GM23338 (cell line): ENCODE measurements around the gene LIPG. TPM values are rescaled to one million over a fixed set of nuclear protein-coding genes. Genes with fewer than 3 reads are reported as not detected.

Source experiments
- ATAC-seq: fragments of 200-7000 bp; cut with Tn5 transposase; 3 replicates; pipeline ENCODE4 v1.9.1; 2020
- DNase-seq: peaks from one replicate; pipeline ENCODE4 v3.0.0-alpha.2; 2015; ENCODE audit warnings: low spot score
- H2AFZ ChIP-seq: fragments of 200-600 bp; sonication (generic); 2 replicates; pipeline ENCODE4 v1.8.0; 2016; ENCODE audit warnings: antibody characterized with exemption, mild to moderate bottlenecking, moderate library complexity
- H3F3A ChIP-seq: fragments of 200-600 bp; sonication (generic); replicated peaks from 2 replicates; pipeline ENCODE4 v1.8.0; 2017; ENCODE audit warnings: antibody characterized with exemption, mixed run types, low read depth
- H3K27ac ChIP-seq: fragments of 200-600 bp; sonication (generic); 2 replicates; pipeline ENCODE4 v1.6.1; 2016; ENCODE audit warnings: low read depth
- H3K27me3 ChIP-seq: fragments of 200-600 bp; sonication (generic); 2 replicates; pipeline ENCODE4 v1.8.0; 2016; ENCODE audit warnings: mild to moderate bottlenecking, mixed run types, moderate library complexity; ENCODE audit not compliant: insufficient read depth
- H3K36me3 ChIP-seq: fragments of 200-600 bp; sonication (generic); 2 replicates; pipeline ENCODE4 v1.8.0; 2016; ENCODE audit warnings: mild to moderate bottlenecking; ENCODE audit not compliant: insufficient read depth
- H3K4me1 ChIP-seq: fragments of 200-600 bp; sonication (generic); 2 replicates; pipeline ENCODE4 v1.8.0; 2016; ENCODE audit warnings: mild to moderate bottlenecking, moderate library complexity; ENCODE audit not compliant: insufficient read depth
- H3K4me2 ChIP-seq: fragments of 200-600 bp; sonication (generic); 2 replicates; pipeline ENCODE4 v1.7.1; 2017; ENCODE audit warnings: mixed run types
- H3K4me3 ChIP-seq: fragments of 200-600 bp; sonication (generic); 2 replicates; pipeline ENCODE4 v1.6.1; 2016; ENCODE audit warnings: mixed run types
- H3K79me2 ChIP-seq: fragments of 200-600 bp; sonication (generic); replicated peaks from 2 replicates; pipeline ENCODE4 v1.8.0; 2017; ENCODE audit warnings: mild to moderate bottlenecking; ENCODE audit not compliant: insufficient read depth
- H3K9me2 ChIP-seq: fragments of 200-600 bp; sonication (generic); 2 replicates; pipeline ENCODE4 v1.8.0; 2017; ENCODE audit not compliant: insufficient read depth
- H4K20me1 ChIP-seq: fragments of 200-600 bp; sonication (generic); replicated peaks from 2 replicates; pipeline ENCODE4 v1.8.0; 2017; ENCODE audit warnings: mild to moderate bottlenecking; ENCODE audit not compliant: insufficient read depth
- H3K27ac Mint-ChIP-seq: 2 replicates; pipeline ENCODE4 v1.8.0; 2020; ENCODE audit warnings: inconsistent platforms, mild to moderate bottlenecking, moderate library complexity, mixed read lengths
- H3K27me3 Mint-ChIP-seq: 3 replicates; pipeline ENCODE4 v1.8.0; 2022; ENCODE audit warnings: low read depth, mild to moderate bottlenecking, moderate library complexity, mixed read lengths, inconsistent platforms; ENCODE audit not compliant: insufficient read depth, poor library complexity
- H3K36me3 Mint-ChIP-seq: 3 replicates; pipeline ENCODE4 v1.8.0; 2021; ENCODE audit warnings: low read depth, mild to moderate bottlenecking, inconsistent platforms, moderate library complexity, mixed read lengths
- H3K4me1 Mint-ChIP-seq: 3 replicates; pipeline ENCODE4 v1.8.0; 2020; ENCODE audit warnings: mild to moderate bottlenecking, inconsistent platforms, mixed read lengths
- H3K4me3 Mint-ChIP-seq: 3 replicates; pipeline ENCODE4 v1.8.0; 2021; ENCODE audit warnings: moderate library complexity, mild to moderate bottlenecking, inconsistent platforms, mixed read lengths
- H3K9me3 Mint-ChIP-seq: 3 replicates; pipeline ENCODE4 v1.8.0; 2020; ENCODE audit warnings: moderate library complexity, mild to moderate bottlenecking, inconsistent platforms, mixed read lengths
- EZH2phosphoT487 ChIP-seq: fragments of 200-600 bp; sonication (generic); IDR thresholded peaks from one replicate; pipeline ENCODE4 v1.8.1; 2018; ENCODE audit warnings: antibody characterized with exemption; ENCODE audit not compliant: unreplicated experiment
- JUNB ChIP-seq: IDR thresholded peaks from one replicate; pipeline ENCODE4 v1.6.1; 2016; ENCODE audit warnings: antibody characterized with exemption; ENCODE audit not compliant: unreplicated experiment
- ZNF331 ChIP-seq: fragments of 250-450 bp; sonication (Bioruptor Pico); IDR thresholded peaks from 2 replicates; pipeline ENCODE4 v1.5.0; 2020; ENCODE audit warnings: low read depth, mild to moderate bottlenecking, moderate library complexity
- ZNF462 ChIP-seq: fragments of 250-450 bp; sonication (Bioruptor Pico); IDR thresholded peaks from 2 replicates; pipeline ENCODE4 v1.5.0; 2020; ENCODE audit warnings: mild to moderate bottlenecking, moderate library complexity
- polyA plus RNA-seq: library from polyadenylated mRNA; unstranded; fragments of >200 nt; fragmentation: Nextera tagmentation; extraction: Ambion mirVana; gene quantifications from 2 replicates; pipeline ENCODE4 v1.2.1, GENCODE V29; 2016
- total RNA-seq: library from RNA; depleted of rRNA; stranded (reverse); fragments of >200 nt; shearing (Covaris generic); gene quantifications from 2 replicates; pipeline ENCODE4 v1.2.3, GENCODE V29; 2014
- TF ChIP-seq, protein P1 (sequence below), 2 experiments: fragments of 200-600 bp in 1 of 2; sonication (generic) in 1 of 2; conservative IDR thresholded peaks; 2 replicates each; pipeline versions ENCODE4 v1.5.1 to v1.6.1; 2016 to 2017; ENCODE audit warnings: antibody characterized with exemption in 2 of 2, low read depth in 2 of 2, mild to moderate bottlenecking in 2 of 2, moderate library complexity in 1 of 2

The LIPG gene
- total and polyA plus RNA-seq, 2 experiments from 2014 or later = 4.9 to 17.7 TPM

DNA sequence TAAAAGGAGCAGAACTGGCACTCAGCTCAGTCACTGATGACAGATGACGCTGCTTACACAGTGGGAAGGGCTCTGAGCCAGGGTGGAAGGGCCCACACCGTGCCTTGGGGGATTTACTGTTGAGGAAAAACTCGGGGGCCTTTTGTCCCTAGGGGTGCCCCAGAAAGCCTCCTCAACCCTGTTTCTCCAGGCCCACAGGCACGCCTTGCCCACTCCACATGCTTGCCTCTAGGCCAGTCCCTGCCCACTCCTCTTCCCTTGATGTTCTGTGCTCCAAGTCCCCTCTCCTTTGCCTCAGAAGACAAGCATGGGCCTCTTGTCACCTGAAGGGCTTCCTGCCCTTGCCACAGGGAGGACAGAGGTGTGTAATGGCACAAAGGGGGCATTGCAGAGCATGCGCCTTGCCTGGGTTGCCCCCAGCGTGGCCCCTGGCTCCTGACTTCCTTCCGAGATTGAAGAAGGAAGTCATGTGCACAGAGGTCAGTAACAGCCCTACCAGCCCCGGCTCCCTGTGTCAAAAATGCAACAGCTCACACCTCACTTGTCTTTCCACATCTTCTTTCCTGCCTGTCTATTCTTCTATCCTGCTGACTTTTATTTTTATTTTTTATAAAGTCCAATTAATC lies 65.1 kb downstream of the LIPG start:
- H3K27me3 ChIP-seq = no peaks in the 10 kb centered on the region
- Mint-ChIP-seq H3K27ac (no peak overlapping the region), H3K36me3 (no peaks in the 10 kb centered on the region), H3K9me3 (no peaks in the 10 kb centered on the region), H3K4me1 (peaks cover 11% of the 10 kb centered on the region), H3K27me3 (peaks cover 7% of the 10 kb centered on the region), H3K4me3 (no peak overlapping the region)
- no peak overlapping the region for H3K4me3 ChIP-seq
- H3K79me2 ChIP-seq = no peaks in the 10 kb centered on the region
- peaks cover 4% of the 10 kb centered on the region; the same call in 1 of the 2 replicates for H3K9me2 ChIP-seq
- no peaks in the 10 kb centered on the region for H3F3A ChIP-seq
- TF ChIP-seq, protein P1, sequence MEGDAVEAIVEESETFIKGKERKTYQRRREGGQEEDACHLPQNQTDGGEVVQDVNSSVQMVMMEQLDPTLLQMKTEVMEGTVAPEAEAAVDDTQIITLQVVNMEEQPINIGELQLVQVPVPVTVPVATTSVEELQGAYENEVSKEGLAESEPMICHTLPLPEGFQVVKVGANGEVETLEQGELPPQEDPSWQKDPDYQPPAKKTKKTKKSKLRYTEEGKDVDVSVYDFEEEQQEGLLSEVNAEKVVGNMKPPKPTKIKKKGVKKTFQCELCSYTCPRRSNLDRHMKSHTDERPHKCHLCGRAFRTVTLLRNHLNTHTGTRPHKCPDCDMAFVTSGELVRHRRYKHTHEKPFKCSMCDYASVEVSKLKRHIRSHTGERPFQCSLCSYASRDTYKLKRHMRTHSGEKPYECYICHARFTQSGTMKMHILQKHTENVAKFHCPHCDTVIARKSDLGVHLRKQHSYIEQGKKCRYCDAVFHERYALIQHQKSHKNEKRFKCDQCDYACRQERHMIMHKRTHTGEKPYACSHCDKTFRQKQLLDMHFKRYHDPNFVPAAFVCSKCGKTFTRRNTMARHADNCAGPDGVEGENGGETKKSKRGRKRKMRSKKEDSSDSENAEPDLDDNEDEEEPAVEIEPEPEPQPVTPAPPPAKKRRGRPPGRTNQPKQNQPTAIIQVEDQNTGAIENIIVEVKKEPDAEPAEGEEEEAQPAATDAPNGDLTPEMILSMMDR (conservative IDR thresholded peaks at IDR 0.05; ENCODE audit: low read depth in 2 of 2) = no peak
- TF ChIP-seq ZNF462 (CRISPR knock-in tag) (no peak), EZH2phosphoT487 (no peak), JUNB (no peak), ZNF331 (CRISPR knock-in tag) (no peak)
- ATAC-seq (no peak), DNase-seq (no peak)
- no peak overlapping the region for H2AFZ ChIP-seq
- no peak overlapping the region for H3K27ac ChIP-seq
- no peaks in the 10 kb centered on the region for H3K36me3 ChIP-seq
- no peaks in the 10 kb centered on the region for H4K20me1 ChIP-seq
- H3K4me1 ChIP-seq = no peaks in the 10 kb centered on the region
- no peak overlapping the region for H3K4me2 ChIP-seq
